PC-9 (cell line): ENCODE results near the gene TAX1BP1. TPM values are rescaled to one million over a fixed set of nuclear protein-coding genes. Genes with fewer than 3 reads are reported as not detected.
A peak's percentile ranks its signal among the peaks of the same experiment; 100 is the strongest.

Source experiments
- BruUV-seq: library from RNA; stranded (reverse); fragments of 400-500 nt; replicated peaks from 2 replicates; lab custom pipeline; 2021; lab: Mats Ljungman, UMichigan
- CTCF ChIA-PET: fragments of 300-600 bp; sonication (Branson Sonifier 250); formaldehyde crosslinking; loops from one replicate; lab custom pipeline; 2022; ENCODE audit warnings: antibody characterized with exemption; lab: Charles Lee
- POLR2A ChIA-PET: fragments of 300-600 bp; sonication (Branson Sonifier 250); formaldehyde crosslinking; loops from one replicate; lab custom pipeline; 2022; ENCODE audit warnings: antibody characterized with exemption; ENCODE audit not compliant: unreplicated experiment; lab: Charles Lee
- DNase-seq, 2 experiments: peaks; one replicate each; pipeline versions ENCODE4 v3.0.0 to v3.0.0-alpha.2; 2015 to 2022; ENCODE audit warnings: mixed read lengths in 1 of 2
- H2AFZ ChIP-seq: fragments of 200-600 bp; sonication (generic); 2 replicates; pipeline ENCODE4 v1.8.1; 2017; ENCODE audit warnings: antibody characterized with exemption
- H3F3A ChIP-seq: fragments of 200-600 bp; sonication (generic); 2 replicates; pipeline ENCODE4 v1.8.1; 2017; ENCODE audit warnings: antibody characterized with exemption, mild to moderate bottlenecking, low read depth; ENCODE audit not compliant: insufficient read depth
- H3K27ac ChIP-seq: fragments of 200-600 bp; sonication (generic); 2 replicates; pipeline ENCODE4 v1.6.1; 2016; ENCODE audit warnings: mixed run types
- H3K27me3 ChIP-seq: fragments of 200-600 bp; sonication (generic); 2 replicates; pipeline ENCODE4 v1.6.1; 2016; ENCODE audit warnings: low read depth, mixed run types; ENCODE audit not compliant: insufficient read depth
- H3K36me3 ChIP-seq: fragments of 200-600 bp; sonication (generic); 2 replicates; pipeline ENCODE4 v1.6.1; 2016; ENCODE audit warnings: low read depth, mixed run types
- H3K4me1 ChIP-seq: fragments of 200-600 bp; sonication (generic); replicated peaks from 2 replicates; pipeline ENCODE4 v1.6.1; 2016; ENCODE audit warnings: mixed run types; ENCODE audit not compliant: insufficient read depth
- H3K4me2 ChIP-seq: fragments of 200-600 bp; sonication (generic); 2 replicates; pipeline ENCODE4 v1.6.1; 2017; ENCODE audit warnings: mixed run types
- H3K4me3 ChIP-seq: fragments of 200-600 bp; sonication (generic); 2 replicates; pipeline ENCODE4 v1.6.1; 2016; ENCODE audit warnings: mixed run types
- H3K79me2 ChIP-seq: fragments of 200-600 bp; sonication (generic); 2 replicates; pipeline ENCODE4 v1.6.1; 2017; ENCODE audit warnings: low read depth, mixed run types
- H3K9me2 ChIP-seq: fragments of 200-600 bp; sonication (generic); 2 replicates; pipeline ENCODE4 v1.8.1; 2017; ENCODE audit warnings: mild to moderate bottlenecking; ENCODE audit not compliant: insufficient read depth
- H3K9me3 ChIP-seq: fragments of 200-600 bp; sonication (generic); 2 replicates; pipeline ENCODE4 v1.8.1; 2016; ENCODE audit warnings: low read depth; ENCODE audit not compliant: insufficient read depth
- H4K20me1 ChIP-seq: fragments of 200-600 bp; sonication (generic); 2 replicates; pipeline ENCODE4 v1.8.1; 2017; ENCODE audit not compliant: insufficient read depth
- CTCF ChIP-seq: fragments of 200-600 bp; sonication (generic); conservative IDR thresholded peaks from 2 replicates; pipeline ENCODE4 v1.6.1; 2017; ENCODE audit warnings: mixed run types, antibody characterized with exemption, mild to moderate bottlenecking, moderate library complexity
- EZH2 ChIP-seq: fragments of 200-600 bp; sonication (generic); IDR thresholded peaks from 2 replicates; pipeline ENCODE4 v1.8.0; 2017; ENCODE audit warnings: antibody characterized with exemption, low read depth
- intact Hi-C: fragments of 100-400 bp; cut with micrococcal nuclease; formaldehyde crosslinking; loops from one replicate; pipeline ENCODE4 v1.10.0; 2022; ENCODE audit not compliant: unreplicated experiment
- total RNA-seq: library from RNA; stranded (reverse); gene quantifications from 2 replicates; pipeline ENCODE4 v1.2.3, GENCODE V29; 2021

TAX1BP1 gene
- total RNA-seq, 1 experiment from 2014 or later = 174 TPM

- TF ChIP-seq CTCF (no peak), EZH2 (no peak)
- Histone ChIP-seq H4K20me1 (no peaks in the 10 kb centered on the region), H3K79me2 (no peaks in the 10 kb centered on the region), H3K4me3 (no peak overlapping the region), H3K9me2 (no peaks in the 10 kb centered on the region), H3K27me3 (no peaks in the 10 kb centered on the region), H3F3A (no peaks in the 10 kb centered on the region), H3K9me3 (no peaks in the 10 kb centered on the region), H3K4me2 (no peak overlapping the region), H2AFZ (no peak overlapping the region), H3K4me1 (no peaks in the 10 kb centered on the region), H3K27ac (no peak overlapping the region), H3K36me3 (no peaks in the 10 kb centered on the region)
- BruUV-seq = no TSS peak
- POLR2A ChIA-PET = no interaction called here
- CTCF ChIA-PET = no interaction called here
- intact Hi-C loops = no loop called here
- DNase-seq = peak in 1 of 2 experiments; percentile 13
Measured at GRCh38 chr7:27866256-27866655, 126.3 kb downstream of the TAX1BP1 start.

GRCh38 chr7:27866828-27867672, 127.1 kb downstream of the TAX1BP1 start:
- intact Hi-C loops = no loop called here
- ChIA-PET CTCF (no interaction called here), POLR2A (no interaction called here)
- Histone ChIP-seq H3F3A (no peaks in the 10 kb centered on the region), H3K4me1 (no peaks in the 10 kb centered on the region), H3K79me2 (no peaks in the 10 kb centered on the region), H2AFZ (no peak overlapping the region), H3K27me3 (no peaks in the 10 kb centered on the region), H3K36me3 (no peaks in the 10 kb centered on the region), H3K4me2 (no peak overlapping the region), H3K4me3 (no peak overlapping the region), H3K9me2 (no peaks in the 10 kb centered on the region), H3K9me3 (no peaks in the 10 kb centered on the region), H4K20me1 (no peaks in the 10 kb centered on the region), H3K27ac (no peak overlapping the region)
- TF ChIP-seq CTCF (no peak), EZH2 (no peak)
- no TSS peak for BruUV-seq
- DNase-seq = peak in 1 of 2 experiments; percentile 6

GRCh38 chr7:27868131-27868550, 128.2 kb downstream of the TAX1BP1 start:
- ChIA-PET POLR2A (no interaction called here), CTCF (no interaction called here)
- Histone ChIP-seq H3K9me2 (no peaks in the 10 kb centered on the region), H3K27ac (no peak overlapping the region), H3K4me1 (no peaks in the 10 kb centered on the region), H3K27me3 (no peaks in the 10 kb centered on the region), H3F3A (no peaks in the 10 kb centered on the region), H3K79me2 (no peaks in the 10 kb centered on the region), H2AFZ (no peak overlapping the region), H3K4me2 (no peak overlapping the region), H3K36me3 (no peaks in the 10 kb centered on the region), H3K4me3 (no peak overlapping the region), H3K9me3 (no peaks in the 10 kb centered on the region), H4K20me1 (no peaks in the 10 kb centered on the region)
- TF ChIP-seq EZH2 (no peak), CTCF (no peak)
- peak in 1 of 2 experiments; percentile 29 for DNase-seq
- intact Hi-C loops = no loop called here
- BruUV-seq = no TSS peak
